ENCODE data around the gene ERMAP.
"Not testable (repeated sequence)": the region's sequence is repeated elsewhere in the genome, so short reads cannot be mapped to it uniquely, and the experiment has no call there.

- not testable (repeated sequence) for TF ChIP-seq POLR2A (IDR thresholded peaks at IDR 0.05); EP300 (IDR thresholded peaks at IDR 0.05; ENCODE audit: low read depth); POLR2AphosphoS5 (IDR thresholded peaks at IDR 0.05)
- TF ChIP-seq, protein P1, sequence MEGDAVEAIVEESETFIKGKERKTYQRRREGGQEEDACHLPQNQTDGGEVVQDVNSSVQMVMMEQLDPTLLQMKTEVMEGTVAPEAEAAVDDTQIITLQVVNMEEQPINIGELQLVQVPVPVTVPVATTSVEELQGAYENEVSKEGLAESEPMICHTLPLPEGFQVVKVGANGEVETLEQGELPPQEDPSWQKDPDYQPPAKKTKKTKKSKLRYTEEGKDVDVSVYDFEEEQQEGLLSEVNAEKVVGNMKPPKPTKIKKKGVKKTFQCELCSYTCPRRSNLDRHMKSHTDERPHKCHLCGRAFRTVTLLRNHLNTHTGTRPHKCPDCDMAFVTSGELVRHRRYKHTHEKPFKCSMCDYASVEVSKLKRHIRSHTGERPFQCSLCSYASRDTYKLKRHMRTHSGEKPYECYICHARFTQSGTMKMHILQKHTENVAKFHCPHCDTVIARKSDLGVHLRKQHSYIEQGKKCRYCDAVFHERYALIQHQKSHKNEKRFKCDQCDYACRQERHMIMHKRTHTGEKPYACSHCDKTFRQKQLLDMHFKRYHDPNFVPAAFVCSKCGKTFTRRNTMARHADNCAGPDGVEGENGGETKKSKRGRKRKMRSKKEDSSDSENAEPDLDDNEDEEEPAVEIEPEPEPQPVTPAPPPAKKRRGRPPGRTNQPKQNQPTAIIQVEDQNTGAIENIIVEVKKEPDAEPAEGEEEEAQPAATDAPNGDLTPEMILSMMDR (IDR thresholded peaks at IDR 0.05), result not testable (repeated sequence)
Measured at GRCh38 chr1:42868466-42868865, 51.5 kb downstream of the ERMAP start.
